Bronchial epithelial cell (primary cell): ENCODE data around the gene HOXC9. TPM values are rescaled to one million over a fixed set of nuclear protein-coding genes. Genes with fewer than 3 reads are reported as not detected.

ENCODE experiments used
- DNase-seq: peaks from one replicate; pipeline ENCODE4 v3.0.0-alpha.2; 2010; ENCODE audit warnings: low read depth
- FAIRE-seq: peaks from 2 replicates; lab custom pipeline; 2011; peaks lifted over from hg19 to GRCh38; lab: Jason Lieb, UNC
- H3K27me3 ChIP-seq: 2 replicates; pipeline ENCODE4 v1.5.1; 2011; ENCODE audit warnings: low read length; ENCODE audit not compliant: control insufficient read depth, insufficient read depth
- H3K36me3 ChIP-seq: 2 replicates; pipeline ENCODE4 v1.5.1; 2011; ENCODE audit warnings: low read length; ENCODE audit not compliant: control insufficient read depth, insufficient read depth
- H3K4me3 ChIP-seq: 2 replicates; pipeline ENCODE4 v1.5.1; 2011; ENCODE audit warnings: mild to moderate bottlenecking, low read depth, low read length, control low read depth
- total RNA-seq: library from RNA; depleted of rRNA; stranded (reverse); fragments of >200 nt; gene quantifications from 2 replicates; pipeline ENCODE4 v1.2.1, GENCODE V29; 2014
- TF ChIP-seq, protein P1 (sequence below): IDR thresholded peaks from 2 replicates; pipeline ENCODE4 v1.5.1; 2011; ENCODE audit warnings: mild to moderate bottlenecking, moderate library complexity, low read length, control low read depth, inconsistent platforms; ENCODE audit not compliant: insufficient read depth, severe bottlenecking

The HOXC9 gene
- total RNA-seq, 1 donor from 2014 or later = not detected

DNA sequence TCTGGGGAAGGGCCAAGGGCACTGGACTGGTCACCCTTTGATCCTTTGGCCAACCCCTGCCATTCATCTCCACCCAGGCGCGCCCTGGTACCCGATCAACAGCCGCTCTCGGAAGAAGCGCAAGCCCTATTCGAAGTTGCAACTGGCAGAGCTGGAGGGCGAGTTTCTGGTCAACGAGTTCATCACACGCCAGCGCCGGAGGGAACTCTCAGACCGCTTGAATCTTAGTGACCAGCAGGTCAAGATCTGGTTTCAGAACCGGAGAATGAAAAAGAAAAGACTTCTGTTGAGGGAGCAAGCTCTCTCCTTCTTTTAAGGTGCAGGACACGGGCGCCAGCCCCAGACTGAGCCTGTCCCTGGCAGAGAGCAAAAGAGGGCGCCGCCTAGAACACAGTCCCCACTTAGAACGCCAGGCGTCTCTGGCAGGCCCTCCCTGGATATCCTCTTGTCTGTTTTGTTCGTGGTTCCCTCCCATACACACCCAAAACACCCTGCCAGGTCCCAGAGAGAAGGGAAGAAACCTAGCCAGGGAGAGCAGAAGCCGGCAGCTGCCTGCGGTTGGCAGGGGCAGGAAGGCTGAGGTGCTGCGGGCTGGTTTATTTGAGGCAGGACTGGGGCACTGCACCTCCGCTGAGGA, 43.6 kb upstream of the HOXC9 start:
- Histone ChIP-seq H3K36me3 (no peaks in the 10 kb centered on the region), H3K4me3 (no peak overlapping the region), H3K27me3 (peaks cover 82% of the 10 kb centered on the region)
- FAIRE-seq (no peak), DNase-seq (no peak)
- TF ChIP-seq, protein P1, sequence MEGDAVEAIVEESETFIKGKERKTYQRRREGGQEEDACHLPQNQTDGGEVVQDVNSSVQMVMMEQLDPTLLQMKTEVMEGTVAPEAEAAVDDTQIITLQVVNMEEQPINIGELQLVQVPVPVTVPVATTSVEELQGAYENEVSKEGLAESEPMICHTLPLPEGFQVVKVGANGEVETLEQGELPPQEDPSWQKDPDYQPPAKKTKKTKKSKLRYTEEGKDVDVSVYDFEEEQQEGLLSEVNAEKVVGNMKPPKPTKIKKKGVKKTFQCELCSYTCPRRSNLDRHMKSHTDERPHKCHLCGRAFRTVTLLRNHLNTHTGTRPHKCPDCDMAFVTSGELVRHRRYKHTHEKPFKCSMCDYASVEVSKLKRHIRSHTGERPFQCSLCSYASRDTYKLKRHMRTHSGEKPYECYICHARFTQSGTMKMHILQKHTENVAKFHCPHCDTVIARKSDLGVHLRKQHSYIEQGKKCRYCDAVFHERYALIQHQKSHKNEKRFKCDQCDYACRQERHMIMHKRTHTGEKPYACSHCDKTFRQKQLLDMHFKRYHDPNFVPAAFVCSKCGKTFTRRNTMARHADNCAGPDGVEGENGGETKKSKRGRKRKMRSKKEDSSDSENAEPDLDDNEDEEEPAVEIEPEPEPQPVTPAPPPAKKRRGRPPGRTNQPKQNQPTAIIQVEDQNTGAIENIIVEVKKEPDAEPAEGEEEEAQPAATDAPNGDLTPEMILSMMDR = no peak

DNA sequence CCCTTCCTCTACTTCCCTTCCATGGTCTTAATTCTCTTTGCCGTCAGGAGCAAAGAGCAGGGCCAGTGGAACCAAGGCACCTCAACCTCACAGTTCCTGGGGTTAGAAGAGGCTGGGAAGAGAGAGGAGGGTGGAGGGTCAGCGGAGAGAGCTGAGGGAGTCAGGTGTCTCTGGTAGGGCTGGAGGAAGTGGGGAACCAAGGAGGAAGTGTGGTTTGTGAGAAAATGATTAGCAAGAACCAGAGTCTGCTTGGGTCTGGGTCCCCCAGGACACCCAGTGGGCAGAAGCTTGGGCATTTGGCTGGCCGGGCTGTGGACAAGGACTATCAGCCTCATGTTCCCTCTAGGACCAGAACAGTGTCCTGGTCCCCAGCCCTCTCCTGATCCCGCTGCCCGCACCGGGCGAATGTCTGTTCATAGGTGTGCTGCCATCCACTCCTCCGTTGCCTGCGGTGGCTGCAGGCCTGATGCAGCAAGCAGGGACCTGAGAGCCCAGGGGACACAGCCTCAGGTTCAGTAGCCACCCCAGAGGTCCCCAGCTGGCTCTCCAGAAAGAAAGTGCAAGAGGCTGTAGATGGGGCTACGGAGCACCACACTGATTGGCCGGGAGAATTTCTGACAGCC, 42.9 kb upstream of the HOXC9 start:
- Histone ChIP-seq H3K27me3 (peaks cover 81% of the 10 kb centered on the region), H3K36me3 (no peaks in the 10 kb centered on the region), H3K4me3 (no peak overlapping the region)
- DNase-seq = no peak
- no peak for FAIRE-seq
- TF ChIP-seq, protein P1 = no peak

DNA sequence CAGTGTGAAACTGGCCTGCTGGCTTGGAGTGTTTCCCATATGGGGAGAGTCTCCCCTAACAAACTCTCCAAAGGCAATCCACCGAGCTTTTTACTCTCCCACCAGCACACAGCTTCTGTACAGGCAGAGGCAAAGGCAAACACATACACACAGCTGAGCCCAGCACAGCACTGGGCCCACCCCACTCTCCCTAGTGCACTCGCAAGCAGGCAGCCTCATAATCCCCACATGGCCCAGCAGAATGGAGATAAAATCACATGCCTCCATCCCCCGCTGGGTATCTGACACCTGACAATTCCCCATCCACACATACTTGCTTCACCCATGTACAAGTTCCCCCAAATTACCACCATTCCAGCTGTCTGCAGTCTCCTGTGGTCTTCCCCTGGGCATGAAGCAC, 41.8 kb upstream of the HOXC9 start:
- no peak for FAIRE-seq
- H3K4me3 ChIP-seq = no peak overlapping the region
- TF ChIP-seq, protein P1 = no peak
- H3K27me3 ChIP-seq = peaks cover 77% of the 10 kb centered on the region
- no peaks in the 10 kb centered on the region for H3K36me3 ChIP-seq
- DNase-seq = no peak

DNA sequence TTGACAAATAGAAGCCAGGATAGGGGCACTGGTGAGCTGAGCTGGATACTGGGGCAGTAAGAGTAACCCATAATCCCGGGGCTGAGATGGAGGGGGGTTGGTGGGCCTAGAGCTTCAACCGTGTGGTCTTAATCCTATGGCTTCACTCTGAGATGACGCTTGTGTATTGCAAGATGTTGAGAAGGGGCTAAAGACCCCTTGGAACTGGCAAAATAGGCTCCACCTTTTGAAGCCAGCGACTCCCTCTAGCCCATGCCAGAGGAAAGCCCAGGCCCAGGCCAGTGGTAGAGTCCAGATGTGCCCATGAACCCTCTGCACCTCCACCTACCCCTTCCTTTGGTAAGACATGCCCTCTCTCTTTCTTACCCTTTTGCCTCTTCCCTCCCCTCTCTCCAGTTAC, 40.6 kb upstream of the HOXC9 start:
- no peak for FAIRE-seq
- TF ChIP-seq, protein P1 = no peak
- no peak for DNase-seq
- Histone ChIP-seq H3K36me3 (no peaks in the 10 kb centered on the region), H3K4me3 (no peak overlapping the region), H3K27me3 (peaks cover 77% of the 10 kb centered on the region)

DNA sequence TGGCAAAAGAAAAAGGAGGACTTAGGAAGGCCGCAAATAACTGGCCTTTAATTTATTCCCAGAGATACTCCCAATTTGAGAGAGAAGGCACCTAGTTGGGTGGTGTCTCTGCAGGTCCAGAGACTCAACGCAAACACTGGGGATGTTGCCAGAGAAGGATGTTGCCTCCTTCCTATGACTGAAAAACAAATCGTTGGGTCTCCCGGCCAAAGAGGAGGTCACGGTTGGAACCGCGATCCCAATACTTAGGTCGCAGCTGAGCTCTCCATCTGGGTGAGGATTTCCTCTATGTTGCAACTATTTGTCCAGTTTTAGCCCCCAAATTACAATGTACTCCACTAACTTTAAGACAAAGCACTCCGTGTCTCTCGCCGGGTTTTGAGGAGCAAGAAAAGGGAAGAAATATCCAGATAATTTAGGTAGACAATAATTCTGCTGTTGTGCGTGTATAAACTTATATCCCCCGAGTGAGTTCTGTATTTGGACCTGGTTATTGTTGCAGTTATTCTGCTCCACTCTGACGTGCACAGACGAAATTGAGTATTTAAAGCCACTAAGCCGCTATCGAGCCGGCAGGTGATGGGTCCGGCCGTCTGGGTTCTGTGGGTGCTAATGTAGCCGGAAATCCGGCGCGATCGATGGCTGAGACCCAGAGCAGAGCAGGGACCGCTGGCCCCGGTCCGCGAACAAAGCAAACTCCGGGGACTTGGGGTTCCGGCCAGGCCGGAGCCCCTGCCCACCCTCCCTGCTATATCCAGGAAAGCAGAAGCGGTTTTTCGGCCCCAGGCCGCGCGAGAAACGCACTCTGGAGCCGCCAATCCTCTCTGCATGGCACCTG, 39.6 kb upstream of the HOXC9 start:
- no peaks in the 10 kb centered on the region for H3K36me3 ChIP-seq
- TF ChIP-seq, protein P1 = no peak
- FAIRE-seq = no peak
- H3K4me3 ChIP-seq = no peak overlapping the region
- no peak for DNase-seq
- H3K27me3 ChIP-seq = peaks cover 79% of the 10 kb centered on the region
